A549 (cell line): ENCODE results near the gene ABLIM1.

Source experiments
- HDAC2 ChIP-seq: fragments of 200-600 bp; sonication (generic); IDR thresholded peaks from 2 replicates; pipeline ENCODE4 v1.6.1; 2016
- MAFK ChIP-seq: fragments of 450-650 bp; IDR thresholded peaks from 2 replicates; pipeline ENCODE4 v1.6.1; 2014; ENCODE audit not compliant: partially characterized antibody
- POLR2A ChIP-seq: IDR thresholded peaks from 2 replicates; pipeline ENCODE4 v1.6.1; 2012; ENCODE audit warnings: mild to moderate bottlenecking, low read length
- TF ChIP-seq, protein P1 (sequence below): fragments of >200 bp; sonication (Bioruptor Twin); formaldehyde crosslinking; IDR thresholded peaks from 3 replicates; pipeline ENCODE4 v1.5.1; 2016
- TF ChIP-seq, protein P2 (sequence below): fragments of 450-650 bp; IDR thresholded peaks from 2 replicates; pipeline ENCODE4 v1.6.1; 2014; ENCODE audit warnings: antibody characterized with exemption

DNA sequence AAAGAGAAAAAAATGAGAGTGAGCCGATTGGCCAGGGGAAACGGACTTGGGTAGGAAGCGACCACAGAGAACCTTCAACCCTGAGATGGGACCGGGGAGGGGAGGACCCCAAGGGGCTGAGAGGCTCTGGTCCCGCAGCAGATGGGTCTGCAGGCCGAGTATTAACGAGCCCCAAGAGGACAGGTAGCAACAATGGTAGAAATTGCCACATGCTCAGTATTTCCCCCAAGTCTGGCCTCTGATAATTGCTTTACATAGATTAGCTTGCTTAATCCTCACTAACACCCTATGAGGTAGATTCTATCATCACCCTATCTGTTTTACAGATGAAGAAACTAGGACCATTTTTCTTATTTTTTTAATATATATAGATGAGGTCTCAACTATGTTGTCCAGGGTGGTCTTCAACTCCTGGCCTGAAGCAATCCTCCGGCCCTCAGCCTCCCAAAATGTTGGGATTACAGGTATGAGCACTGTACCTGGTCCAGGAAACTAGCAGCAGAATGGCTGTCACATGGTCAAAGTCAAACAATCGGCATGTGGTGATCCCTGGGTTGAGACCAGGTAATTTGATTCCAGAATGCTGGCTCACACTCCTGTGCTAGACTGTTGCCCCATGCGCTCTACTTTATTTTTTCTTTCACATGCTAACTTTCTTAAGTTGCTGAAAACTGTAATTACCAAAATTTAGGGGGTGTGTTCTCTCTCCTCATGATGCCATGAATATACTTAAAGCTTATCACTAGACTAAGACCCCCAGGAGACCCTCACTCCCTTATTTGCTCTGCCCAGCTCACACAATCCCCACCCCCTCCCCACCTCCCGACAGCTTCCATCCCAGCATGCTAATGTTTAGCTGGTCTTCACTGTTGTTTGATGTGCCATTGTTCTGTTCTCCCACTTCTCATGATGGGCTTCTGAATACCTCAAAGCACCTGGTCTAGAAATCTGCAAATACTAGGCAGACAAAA lies 185.9 kb downstream of the ABLIM1 start:
- TF ChIP-seq HDAC2 (no peak), POLR2A (no peak), MAFK (no peak)
- TF ChIP-seq, protein P1, sequence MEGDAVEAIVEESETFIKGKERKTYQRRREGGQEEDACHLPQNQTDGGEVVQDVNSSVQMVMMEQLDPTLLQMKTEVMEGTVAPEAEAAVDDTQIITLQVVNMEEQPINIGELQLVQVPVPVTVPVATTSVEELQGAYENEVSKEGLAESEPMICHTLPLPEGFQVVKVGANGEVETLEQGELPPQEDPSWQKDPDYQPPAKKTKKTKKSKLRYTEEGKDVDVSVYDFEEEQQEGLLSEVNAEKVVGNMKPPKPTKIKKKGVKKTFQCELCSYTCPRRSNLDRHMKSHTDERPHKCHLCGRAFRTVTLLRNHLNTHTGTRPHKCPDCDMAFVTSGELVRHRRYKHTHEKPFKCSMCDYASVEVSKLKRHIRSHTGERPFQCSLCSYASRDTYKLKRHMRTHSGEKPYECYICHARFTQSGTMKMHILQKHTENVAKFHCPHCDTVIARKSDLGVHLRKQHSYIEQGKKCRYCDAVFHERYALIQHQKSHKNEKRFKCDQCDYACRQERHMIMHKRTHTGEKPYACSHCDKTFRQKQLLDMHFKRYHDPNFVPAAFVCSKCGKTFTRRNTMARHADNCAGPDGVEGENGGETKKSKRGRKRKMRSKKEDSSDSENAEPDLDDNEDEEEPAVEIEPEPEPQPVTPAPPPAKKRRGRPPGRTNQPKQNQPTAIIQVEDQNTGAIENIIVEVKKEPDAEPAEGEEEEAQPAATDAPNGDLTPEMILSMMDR, result no peak
- TF ChIP-seq, protein P2, sequence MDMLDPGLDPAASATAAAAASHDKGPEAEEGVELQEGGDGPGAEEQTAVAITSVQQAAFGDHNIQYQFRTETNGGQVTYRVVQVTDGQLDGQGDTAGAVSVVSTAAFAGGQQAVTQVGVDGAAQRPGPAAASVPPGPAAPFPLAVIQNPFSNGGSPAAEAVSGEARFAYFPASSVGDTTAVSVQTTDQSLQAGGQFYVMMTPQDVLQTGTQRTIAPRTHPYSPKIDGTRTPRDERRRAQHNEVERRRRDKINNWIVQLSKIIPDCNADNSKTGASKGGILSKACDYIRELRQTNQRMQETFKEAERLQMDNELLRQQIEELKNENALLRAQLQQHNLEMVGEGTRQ, result no peak
